Kidney epithelial cell (primary cell): Measurements from ENCODE around the gene ELMOD1. TPM values are rescaled to one million over a fixed set of nuclear protein-coding genes. Genes with fewer than 3 reads are reported as not detected.
A peak's percentile ranks its signal among the peaks of the same experiment; 100 is the strongest.

Experiments used
- DNase-seq: peaks from one replicate; pipeline ENCODE4 v3.0.0-alpha.2; 2010; ENCODE audit warnings: low read depth
- H3K27me3 ChIP-seq: 2 replicates; pipeline ENCODE4 v1.6.0; 2011; ENCODE audit warnings: low read length; ENCODE audit not compliant: control insufficient read depth, insufficient read depth
- H3K36me3 ChIP-seq: 2 replicates; pipeline ENCODE4 v1.5.1; 2011; ENCODE audit warnings: low read length; ENCODE audit not compliant: control insufficient read depth, insufficient read depth
- H3K4me3 ChIP-seq: 2 replicates; pipeline ENCODE4 v1.5.1; 2011; ENCODE audit warnings: low read depth, mild to moderate bottlenecking, control low read depth, low read length
- total RNA-seq: library from RNA; depleted of rRNA; stranded (reverse); fragments of >200 nt; gene quantifications from 2 replicates; pipeline ENCODE4 v1.2.3, GENCODE V29; 2015
- TF ChIP-seq, protein P1 (sequence below): IDR thresholded peaks from 2 replicates; pipeline ENCODE4 v1.5.1; 2011; ENCODE audit warnings: mild to moderate bottlenecking, moderate library complexity, low read length, control low read depth, inconsistent platforms; ENCODE audit not compliant: insufficient read depth, poor library complexity, severe bottlenecking

The ELMOD1 gene
- total RNA-seq, 1 donor from 2014 or later = 0.21 TPM

DNA sequence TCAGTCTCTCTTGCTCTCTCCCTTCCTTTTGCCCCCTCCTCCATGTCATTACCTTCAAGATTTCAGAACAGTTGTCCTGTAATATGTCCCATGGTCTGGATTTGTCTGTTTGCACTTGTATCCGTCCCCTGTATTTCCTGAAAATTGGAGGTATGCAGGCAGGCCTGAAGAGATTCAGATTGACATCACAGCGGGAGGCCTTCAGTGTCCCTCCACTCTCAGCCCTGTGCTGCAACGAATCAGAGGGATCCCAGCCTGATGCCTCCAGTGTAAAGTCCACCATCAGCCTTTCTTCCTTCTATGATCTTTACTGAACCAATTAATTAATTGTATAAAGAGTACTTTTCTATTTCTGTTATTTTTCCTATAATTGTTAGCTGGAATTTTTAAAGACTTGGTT lies 57.3 kb downstream of the ELMOD1 start:
- TF ChIP-seq, protein P1, sequence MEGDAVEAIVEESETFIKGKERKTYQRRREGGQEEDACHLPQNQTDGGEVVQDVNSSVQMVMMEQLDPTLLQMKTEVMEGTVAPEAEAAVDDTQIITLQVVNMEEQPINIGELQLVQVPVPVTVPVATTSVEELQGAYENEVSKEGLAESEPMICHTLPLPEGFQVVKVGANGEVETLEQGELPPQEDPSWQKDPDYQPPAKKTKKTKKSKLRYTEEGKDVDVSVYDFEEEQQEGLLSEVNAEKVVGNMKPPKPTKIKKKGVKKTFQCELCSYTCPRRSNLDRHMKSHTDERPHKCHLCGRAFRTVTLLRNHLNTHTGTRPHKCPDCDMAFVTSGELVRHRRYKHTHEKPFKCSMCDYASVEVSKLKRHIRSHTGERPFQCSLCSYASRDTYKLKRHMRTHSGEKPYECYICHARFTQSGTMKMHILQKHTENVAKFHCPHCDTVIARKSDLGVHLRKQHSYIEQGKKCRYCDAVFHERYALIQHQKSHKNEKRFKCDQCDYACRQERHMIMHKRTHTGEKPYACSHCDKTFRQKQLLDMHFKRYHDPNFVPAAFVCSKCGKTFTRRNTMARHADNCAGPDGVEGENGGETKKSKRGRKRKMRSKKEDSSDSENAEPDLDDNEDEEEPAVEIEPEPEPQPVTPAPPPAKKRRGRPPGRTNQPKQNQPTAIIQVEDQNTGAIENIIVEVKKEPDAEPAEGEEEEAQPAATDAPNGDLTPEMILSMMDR = no peak
- Histone ChIP-seq H3K4me3 (no peak overlapping the region), H3K27me3 (no peaks in the 10 kb centered on the region), H3K36me3 (no peaks in the 10 kb centered on the region)
- no peak for DNase-seq

DNA sequence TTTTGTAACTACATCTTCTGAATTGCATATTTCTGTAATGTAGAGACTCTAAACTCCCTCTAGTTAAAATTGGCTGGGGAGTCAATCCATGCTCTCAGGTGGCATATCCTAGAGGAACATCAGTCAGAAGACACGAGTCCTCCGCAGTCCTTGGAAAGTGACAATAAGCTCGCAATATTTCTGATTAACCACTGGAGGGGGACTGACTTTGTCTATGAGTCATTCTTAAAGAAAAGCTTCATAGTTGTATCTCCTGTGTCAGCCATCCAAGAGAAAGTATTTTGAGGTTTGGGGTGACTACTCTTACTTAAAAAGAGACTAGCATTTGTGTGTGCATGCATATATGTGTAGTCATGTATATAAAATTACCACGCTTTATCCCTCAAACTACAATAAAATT lies 60.7 kb downstream of the ELMOD1 start:
- TF ChIP-seq, protein P1 = peak; percentile 17
- H3K27me3 ChIP-seq = no peaks in the 10 kb centered on the region
- H3K4me3 ChIP-seq = no peak overlapping the region
- no peaks in the 10 kb centered on the region for H3K36me3 ChIP-seq
- no peak for DNase-seq

DNA sequence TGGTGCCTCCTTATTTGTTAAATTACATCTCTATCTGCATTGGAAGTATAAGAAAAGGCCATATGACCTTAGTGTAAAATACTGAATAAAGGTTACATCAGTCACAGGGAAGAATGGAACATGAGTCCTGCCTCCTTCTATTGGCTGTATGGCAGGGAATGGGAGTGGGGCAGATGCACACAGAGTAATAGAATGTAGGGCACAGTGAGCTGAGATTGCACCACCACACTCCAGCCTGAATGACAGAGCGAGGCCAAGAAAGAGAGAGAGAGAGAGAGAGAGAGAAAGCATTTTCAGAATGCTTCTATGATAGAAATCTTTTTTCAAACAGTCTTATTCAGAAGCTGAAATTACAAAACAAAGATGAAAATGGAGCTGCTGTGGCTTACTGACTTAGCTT lies 62.1 kb downstream of the ELMOD1 start:
- TF ChIP-seq, protein P1 = no peak
- no peak overlapping the region for H3K4me3 ChIP-seq
- DNase-seq = no peak
- no peaks in the 10 kb centered on the region for H3K27me3 ChIP-seq
- H3K36me3 ChIP-seq = no peaks in the 10 kb centered on the region

DNA sequence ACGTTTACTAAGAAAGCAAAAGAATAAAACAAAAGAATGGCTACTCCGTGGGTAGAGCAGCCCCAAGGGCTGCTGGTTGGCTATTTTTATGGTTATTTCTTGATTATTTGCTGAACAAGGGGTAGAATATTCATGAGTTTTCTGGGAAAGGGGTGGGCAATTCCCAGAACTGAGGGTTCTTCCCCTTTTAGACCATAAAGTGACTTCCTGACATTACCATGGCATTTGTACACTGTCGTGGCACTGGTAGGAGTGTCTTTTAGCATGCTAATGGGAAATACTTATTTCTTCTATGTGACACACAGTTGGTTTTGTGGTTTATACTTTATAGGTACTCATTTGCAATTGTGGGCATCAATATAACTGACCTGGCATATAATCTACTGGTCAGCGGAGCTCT lies 64.7 kb downstream of the ELMOD1 start:
- TF ChIP-seq, protein P1 = no peak
- Histone ChIP-seq H3K36me3 (no peaks in the 10 kb centered on the region), H3K27me3 (no peaks in the 10 kb centered on the region), H3K4me3 (no peak overlapping the region)
- DNase-seq = no peak

DNA sequence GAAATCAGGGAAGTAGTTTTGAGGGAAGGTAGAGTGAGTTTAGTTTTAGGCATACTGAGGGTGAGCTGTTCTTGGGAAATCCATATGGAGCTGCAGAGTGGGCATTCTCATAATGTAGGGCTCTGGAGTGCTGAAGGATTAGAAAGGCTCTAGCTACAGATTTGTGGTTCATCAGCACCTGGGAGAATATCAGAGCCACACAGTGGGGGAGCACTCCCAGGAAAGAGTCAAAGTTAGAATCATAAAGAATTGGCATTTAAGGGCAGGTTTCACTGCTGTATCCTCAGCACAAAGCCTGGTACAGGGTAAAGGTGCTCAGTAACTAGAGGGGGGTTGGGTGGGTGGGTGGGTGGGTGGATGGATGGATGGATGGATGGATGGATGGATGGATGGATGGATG lies 68.4 kb downstream of the ELMOD1 start:
- H3K36me3 ChIP-seq = no peaks in the 10 kb centered on the region
- H3K4me3 ChIP-seq = no peak overlapping the region
- TF ChIP-seq, protein P1 = no peak
- DNase-seq = no peak
- no peaks in the 10 kb centered on the region for H3K27me3 ChIP-seq

DNA sequence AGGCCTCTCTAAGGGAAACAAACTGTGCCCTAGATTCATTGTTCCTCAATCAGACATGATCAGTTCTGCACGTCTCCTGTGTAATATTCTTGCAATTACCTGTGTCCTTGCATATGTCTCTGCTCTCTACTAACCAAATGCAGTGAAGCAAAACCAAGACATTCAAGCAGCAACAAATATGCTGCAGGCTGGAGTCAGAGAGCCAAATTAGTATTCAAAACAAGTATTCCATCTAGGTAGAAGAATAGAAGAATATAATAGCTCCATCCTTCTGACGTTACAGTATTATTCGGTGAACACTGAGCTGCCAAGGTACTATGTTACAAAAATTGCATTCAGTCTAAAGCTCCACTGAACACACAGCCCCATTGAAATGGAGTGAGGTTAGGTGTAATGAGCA lies 69.1 kb downstream of the ELMOD1 start:
- Histone ChIP-seq H3K4me3 (no peak overlapping the region), H3K27me3 (no peaks in the 10 kb centered on the region), H3K36me3 (no peaks in the 10 kb centered on the region)
- DNase-seq = no peak
- TF ChIP-seq, protein P1 = no peak
